ENCODE results near the gene MDFIC2. TPM values are rescaled to one million over a fixed set of nuclear protein-coding genes. Genes with fewer than 3 reads are reported as not detected.

Gene MDFIC2
- total and polyA plus RNA-seq, 2 experiments from 2014 or later = not detected

DNA sequence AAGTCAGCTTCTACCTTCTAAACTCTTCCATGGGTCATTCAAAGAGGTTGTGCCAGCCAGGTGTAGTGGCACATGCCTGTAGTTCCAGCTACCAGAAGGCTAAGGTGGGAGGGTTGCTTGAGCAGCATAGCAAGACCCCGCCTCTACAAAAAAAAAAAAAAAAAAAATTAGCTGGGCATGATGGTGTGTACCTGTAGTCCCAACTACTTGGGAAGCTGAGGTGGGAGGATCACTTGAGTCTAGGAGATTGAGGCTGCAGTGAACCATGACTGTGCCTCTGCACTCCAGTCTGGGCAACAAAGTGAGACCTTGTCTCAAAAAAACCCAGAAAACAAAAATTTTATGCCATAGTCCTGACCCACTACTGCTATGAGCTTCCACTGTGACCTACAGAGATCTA lies 126.8 kb downstream of the MDFIC2 start:
- Histone ChIP-seq H3K9me3 (ENCODE audit: low read depth) (no peaks in the 10 kb centered on the region), H3F3A (ENCODE audit: insufficient read depth) (no peaks in the 10 kb centered on the region), H3K4me1 (ENCODE audit: insufficient read depth) (no peaks in the 10 kb centered on the region), H3K27ac (no peak overlapping the region), H4K20me1 (ENCODE audit: insufficient read depth) (no peaks in the 10 kb centered on the region), H3K27me3 (replicated peaks; ENCODE audit: insufficient read depth) (0 out of 2 replicates have a peak, but pooled peaks cover 3% of the 10 kb centered on the region), H3K79me2 (ENCODE audit: insufficient read depth) (no peaks in the 10 kb centered on the region), H3K4me3 (no peak overlapping the region), H3K9me2 (ENCODE audit: insufficient read depth) (no peaks in the 10 kb centered on the region), H2AFZ (no peak overlapping the region), H3K36me3 (ENCODE audit: low read depth) (no peaks in the 10 kb centered on the region), H3K9ac (no peak overlapping the region), H3K4me2 (ENCODE audit: unreplicated experiment) (no peak overlapping the region)
- DNase-seq = no peak
- WGBS, 2 experiments (ENCODE audit: low coverage in 1 of 2, low lambda C conversion rate in 2 of 2, missing lambda C conversion rate in 2 of 2) = 15 to 29% methylated on average over 1 of the region's 1 CpG
- in situ Hi-C loops (cut with MboI) = no loop called here
- TF ChIP-seq EZH2 (IDR thresholded peaks at IDR 0.05; ENCODE audit: insufficient read depth, poor library complexity, severe bottlenecking) = no peak

DNA sequence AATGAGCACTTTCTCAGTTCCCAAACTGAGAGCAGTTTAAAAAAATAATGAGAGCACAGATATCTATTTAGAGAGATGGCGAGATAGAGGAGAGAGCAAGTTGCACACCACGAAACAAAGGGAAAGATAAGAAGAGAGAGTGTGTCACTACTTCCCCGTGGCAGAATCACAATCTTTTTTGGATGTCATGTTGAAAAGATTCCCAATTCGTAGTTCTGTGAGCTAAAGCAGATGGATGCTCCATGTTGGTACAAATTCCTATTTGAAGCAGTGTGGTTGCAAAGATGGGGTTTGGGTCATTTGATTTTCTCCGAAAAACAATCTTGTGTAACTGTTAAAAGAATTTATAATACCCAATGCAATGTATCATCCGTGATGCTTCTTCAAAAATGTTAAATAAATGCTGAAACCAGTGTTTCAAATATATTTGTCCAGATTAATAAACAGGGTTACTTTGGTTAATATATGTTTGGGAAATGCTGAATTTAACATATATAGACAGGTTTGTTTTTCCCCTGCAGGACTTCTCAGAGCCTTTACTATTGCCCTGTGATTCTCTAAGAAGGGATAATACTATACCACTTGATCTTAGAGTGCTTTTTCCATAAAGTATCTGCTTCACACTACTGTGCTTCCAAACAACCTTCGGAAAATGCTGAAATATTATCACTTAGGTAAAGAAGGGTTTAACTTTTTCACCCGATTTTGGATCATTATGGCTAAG lies 128.5 kb downstream of the MDFIC2 start:
- no peaks in the 10 kb centered on the region for H3K9me3 ChIP-seq (ENCODE audit: low read depth)
- no peaks in the 10 kb centered on the region for H3K36me3 ChIP-seq (ENCODE audit: low read depth)
- H4K20me1 ChIP-seq (ENCODE audit: insufficient read depth) = no peaks in the 10 kb centered on the region
- in situ Hi-C loops (cut with MboI) = no loop called here
- no peaks in the 10 kb centered on the region for H3K79me2 ChIP-seq (ENCODE audit: insufficient read depth)
- H3K4me1 ChIP-seq (ENCODE audit: insufficient read depth) = no peaks in the 10 kb centered on the region
- no peak overlapping the region for H2AFZ ChIP-seq
- TF ChIP-seq EZH2phosphoT487 (IDR thresholded peaks at IDR 0.05; ENCODE audit: insufficient read depth, low read depth) (no peak), EZH2 (IDR thresholded peaks at IDR 0.05; ENCODE audit: insufficient read depth, poor library complexity, severe bottlenecking) (no peak)
- WGBS, 2 experiments (ENCODE audit: low coverage in 1 of 2, low lambda C conversion rate in 2 of 2, missing lambda C conversion rate in 2 of 2) = 28 to 29% methylated on average over 8 of the region's 8 CpGs
- H3K27me3 ChIP-seq (replicated peaks; ENCODE audit: insufficient read depth) = 0 out of 2 replicates have a peak, but pooled peaks cover 3% of the 10 kb centered on the region
- H3K4me3 ChIP-seq = no peak overlapping the region
- H3K27ac ChIP-seq = no peak overlapping the region
- no peak overlapping the region for H3K9ac ChIP-seq
- no peak for DNase-seq
- H3F3A ChIP-seq (ENCODE audit: insufficient read depth) = no peaks in the 10 kb centered on the region
- no peak overlapping the region for H3K4me2 ChIP-seq (ENCODE audit: unreplicated experiment)
- H3K9me2 ChIP-seq (ENCODE audit: insufficient read depth) = no peaks in the 10 kb centered on the region

DNA sequence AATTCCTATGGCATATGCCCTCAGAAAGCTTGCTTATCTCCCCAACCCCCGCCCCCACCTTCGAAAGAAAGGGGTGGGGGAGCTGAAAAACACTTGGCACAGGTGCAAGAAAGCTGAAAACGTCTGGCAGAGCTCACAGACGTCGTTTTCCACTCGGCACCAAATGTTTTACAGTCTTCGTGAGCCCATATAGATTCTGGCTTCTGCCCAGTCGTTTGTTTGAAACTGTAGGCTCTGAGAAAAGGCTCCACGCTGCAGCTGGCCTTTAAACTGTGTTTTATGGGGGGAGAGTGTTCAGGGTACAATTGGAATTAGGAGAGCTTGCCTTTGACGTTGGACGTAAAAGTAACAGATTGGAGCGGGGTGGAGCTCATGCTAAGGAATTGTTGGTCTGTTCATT lies 130.3 kb downstream of the MDFIC2 start:
- Histone ChIP-seq H3K4me2 (ENCODE audit: unreplicated experiment) (no peak overlapping the region), H4K20me1 (ENCODE audit: insufficient read depth) (no peaks in the 10 kb centered on the region), H3K9ac (no peak overlapping the region), H3K36me3 (ENCODE audit: low read depth) (no peaks in the 10 kb centered on the region), H3K9me3 (ENCODE audit: low read depth) (no peaks in the 10 kb centered on the region), H3K4me1 (ENCODE audit: insufficient read depth) (no peaks in the 10 kb centered on the region), H3F3A (ENCODE audit: insufficient read depth) (no peaks in the 10 kb centered on the region), H3K27ac (no peak overlapping the region), H3K4me3 (no peak overlapping the region), H3K9me2 (ENCODE audit: insufficient read depth) (no peaks in the 10 kb centered on the region), H2AFZ (no peak overlapping the region), H3K27me3 (replicated peaks; ENCODE audit: insufficient read depth) (0 out of 2 replicates have a peak, but pooled peaks cover 3% of the 10 kb centered on the region), H3K79me2 (ENCODE audit: insufficient read depth) (no peaks in the 10 kb centered on the region)
- in situ Hi-C loops (cut with MboI) = no loop called here
- WGBS, 2 experiments (ENCODE audit: low coverage in 1 of 2, low lambda C conversion rate in 2 of 2, missing lambda C conversion rate in 2 of 2) = 32 to 34% methylated on average over 11 to 12 of the region's 12 CpGs
- TF ChIP-seq EZH2phosphoT487 (IDR thresholded peaks at IDR 0.05; ENCODE audit: insufficient read depth, low read depth) = no peak
- no peak for DNase-seq

DNA sequence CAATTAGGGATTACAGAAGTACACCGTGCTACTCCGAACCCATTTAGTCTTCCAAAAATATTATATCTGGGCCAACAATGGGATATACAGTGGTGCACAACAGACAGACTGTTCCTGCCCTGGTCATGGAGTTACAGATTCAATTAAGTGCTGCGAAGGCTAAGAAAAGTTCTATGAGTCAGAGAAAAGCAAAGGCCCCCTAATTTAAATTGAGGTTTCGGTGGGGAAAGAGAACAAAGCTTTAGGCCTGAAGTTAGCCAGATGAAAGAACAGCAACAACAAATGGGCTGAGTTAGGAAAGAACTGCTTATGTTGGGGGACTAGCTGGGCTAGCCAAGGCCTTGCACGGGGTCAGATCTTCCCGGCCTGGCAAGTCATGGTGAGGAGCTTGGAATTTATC lies 131.8 kb downstream of the MDFIC2 start:
- 44 to 55% methylated on average over 6 of the region's 6 CpGs for WGBS, 2 experiments (ENCODE audit: low coverage in 1 of 2, low lambda C conversion rate in 2 of 2, missing lambda C conversion rate in 2 of 2)
- no peak overlapping the region for H3K4me2 ChIP-seq (ENCODE audit: unreplicated experiment)
- H3K9me3 ChIP-seq (ENCODE audit: low read depth) = no peaks in the 10 kb centered on the region
- no peak overlapping the region for H3K4me3 ChIP-seq
- in situ Hi-C loops (cut with MboI) = no loop called here
- no peak overlapping the region for H3K27ac ChIP-seq
- H3K9me2 ChIP-seq (ENCODE audit: insufficient read depth) = no peaks in the 10 kb centered on the region
- H3K27me3 ChIP-seq (replicated peaks; ENCODE audit: insufficient read depth) = 0 out of 2 replicates have a peak, but pooled peaks cover 3% of the 10 kb centered on the region
- H2AFZ ChIP-seq = no peak overlapping the region
- no peak for TF ChIP-seq EZH2phosphoT487 (IDR thresholded peaks at IDR 0.05; ENCODE audit: insufficient read depth, low read depth)
- no peak for TF ChIP-seq EZH2 (IDR thresholded peaks at IDR 0.05; ENCODE audit: insufficient read depth, poor library complexity, severe bottlenecking)
- H3F3A ChIP-seq (ENCODE audit: insufficient read depth) = no peaks in the 10 kb centered on the region
- no peaks in the 10 kb centered on the region for H4K20me1 ChIP-seq (ENCODE audit: insufficient read depth)
- DNase-seq = no peak
- no peak overlapping the region for H3K9ac ChIP-seq
- H3K36me3 ChIP-seq (ENCODE audit: low read depth) = no peaks in the 10 kb centered on the region
- no peaks in the 10 kb centered on the region for H3K79me2 ChIP-seq (ENCODE audit: insufficient read depth)
- H3K4me1 ChIP-seq (ENCODE audit: insufficient read depth) = no peaks in the 10 kb centered on the region

All from GM23248 (cell line).